Astrocyte of the spinal cord (primary cell): ENCODE results near the gene LRRC75B.
A peak's percentile ranks its signal among the peaks of the same experiment; 100 is the strongest.

Experiments
- DNase-seq: peaks from one replicate; pipeline ENCODE4 v3.0.0; 2011; ENCODE audit warnings: low read depth, low spot score
- H3K4me3 ChIP-seq: 2 replicates; pipeline ENCODE4 v1.5.1; 2011; ENCODE audit warnings: low read depth, mild to moderate bottlenecking, low read length, moderate library complexity
- in situ Hi-C: cut with HindIII; loops from 2 replicates; pipeline ENCODE4 v1.10.0; 2017; ENCODE audit warnings: low sequenced_read_pairs
- TF ChIP-seq, protein P1 (sequence below): IDR thresholded peaks from 2 replicates; pipeline ENCODE4 v1.5.1; 2012; ENCODE audit warnings: low read depth, mild to moderate bottlenecking, low read length, inconsistent platforms

LRRC75B gene

DNA sequence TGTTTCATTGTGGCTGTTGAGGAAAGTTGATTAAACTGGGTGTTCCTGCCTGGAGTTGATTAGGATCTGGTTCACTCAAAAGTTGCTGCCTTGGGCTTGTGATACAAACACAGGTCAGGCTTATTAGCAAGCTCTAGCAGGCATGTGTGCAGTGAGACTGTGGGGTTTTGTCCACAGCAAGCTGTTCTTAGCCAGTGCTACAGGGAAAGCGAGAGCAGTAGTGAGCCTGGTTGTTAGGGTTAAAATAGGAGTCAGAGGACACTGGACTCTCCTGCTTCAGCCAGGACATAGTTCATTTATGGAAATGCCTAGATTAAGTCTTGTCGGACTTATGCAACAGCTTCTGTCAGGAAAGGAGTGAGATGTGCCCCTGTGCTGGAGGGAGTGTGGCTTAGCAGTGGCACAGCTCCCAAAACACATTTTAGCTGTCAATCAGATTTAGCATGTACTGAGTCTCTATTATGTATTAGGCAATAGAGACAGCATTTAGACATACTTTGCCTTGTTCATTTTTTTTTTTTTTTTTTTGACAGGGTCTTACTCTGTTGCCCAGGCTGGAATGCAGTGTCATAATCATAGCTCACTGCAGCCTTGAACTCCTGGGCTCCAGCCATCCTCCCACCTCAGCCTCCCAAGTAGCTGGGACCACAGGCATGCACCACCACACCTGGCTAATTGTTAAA lies 28.4 kb downstream of the LRRC75B start:
- no peak for DNase-seq
- no peak overlapping the region for H3K4me3 ChIP-seq
- TF ChIP-seq, protein P1, sequence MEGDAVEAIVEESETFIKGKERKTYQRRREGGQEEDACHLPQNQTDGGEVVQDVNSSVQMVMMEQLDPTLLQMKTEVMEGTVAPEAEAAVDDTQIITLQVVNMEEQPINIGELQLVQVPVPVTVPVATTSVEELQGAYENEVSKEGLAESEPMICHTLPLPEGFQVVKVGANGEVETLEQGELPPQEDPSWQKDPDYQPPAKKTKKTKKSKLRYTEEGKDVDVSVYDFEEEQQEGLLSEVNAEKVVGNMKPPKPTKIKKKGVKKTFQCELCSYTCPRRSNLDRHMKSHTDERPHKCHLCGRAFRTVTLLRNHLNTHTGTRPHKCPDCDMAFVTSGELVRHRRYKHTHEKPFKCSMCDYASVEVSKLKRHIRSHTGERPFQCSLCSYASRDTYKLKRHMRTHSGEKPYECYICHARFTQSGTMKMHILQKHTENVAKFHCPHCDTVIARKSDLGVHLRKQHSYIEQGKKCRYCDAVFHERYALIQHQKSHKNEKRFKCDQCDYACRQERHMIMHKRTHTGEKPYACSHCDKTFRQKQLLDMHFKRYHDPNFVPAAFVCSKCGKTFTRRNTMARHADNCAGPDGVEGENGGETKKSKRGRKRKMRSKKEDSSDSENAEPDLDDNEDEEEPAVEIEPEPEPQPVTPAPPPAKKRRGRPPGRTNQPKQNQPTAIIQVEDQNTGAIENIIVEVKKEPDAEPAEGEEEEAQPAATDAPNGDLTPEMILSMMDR: no peak
- in situ Hi-C loops: no loop called here

DNA sequence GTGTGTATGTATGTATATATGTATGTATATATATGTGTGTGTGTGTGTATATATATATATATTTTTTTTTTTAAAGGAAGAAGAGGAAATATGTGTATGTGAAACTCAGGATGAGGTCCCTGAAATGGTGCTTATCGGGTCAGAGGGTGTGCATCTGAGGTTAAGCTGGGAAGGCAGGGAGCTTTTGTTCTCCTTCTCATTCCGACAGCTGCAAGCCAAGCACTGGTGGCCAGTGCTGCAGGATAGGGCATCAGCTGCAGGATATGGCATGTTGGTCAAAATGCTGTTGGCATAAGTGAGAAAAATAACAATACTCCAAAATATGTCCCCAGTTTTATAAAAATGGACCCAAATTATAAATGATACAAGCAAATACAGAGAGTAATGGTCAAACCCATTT lies 29.6 kb downstream of the LRRC75B start:
- in situ Hi-C loops: no loop called here
- DNase-seq: no peak
- no peak overlapping the region for H3K4me3 ChIP-seq
- TF ChIP-seq, protein P1: no peak

DNA sequence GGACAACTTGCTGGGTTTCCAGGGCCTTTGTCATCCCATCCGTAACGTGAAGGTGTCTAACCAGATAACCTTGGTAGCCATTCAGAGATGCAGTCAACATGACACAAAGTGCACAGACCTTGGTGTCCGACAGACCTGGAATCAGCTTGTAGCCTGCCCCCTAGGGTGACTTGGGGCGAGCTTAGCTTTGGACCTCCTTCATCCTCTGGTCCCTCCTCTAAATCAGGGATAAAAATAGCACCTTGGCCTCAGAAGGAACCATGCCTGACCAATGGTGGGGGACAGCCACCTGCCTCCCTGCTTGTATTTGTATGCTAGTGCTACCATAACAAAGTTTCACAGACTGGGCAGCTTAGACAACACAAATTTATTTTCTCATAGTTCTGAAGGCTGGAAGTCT lies 33.4 kb downstream of the LRRC75B start:
- DNase-seq: no peak
- TF ChIP-seq, protein P1: no peak
- no peak overlapping the region for H3K4me3 ChIP-seq
- in situ Hi-C loops: no loop called here

DNA sequence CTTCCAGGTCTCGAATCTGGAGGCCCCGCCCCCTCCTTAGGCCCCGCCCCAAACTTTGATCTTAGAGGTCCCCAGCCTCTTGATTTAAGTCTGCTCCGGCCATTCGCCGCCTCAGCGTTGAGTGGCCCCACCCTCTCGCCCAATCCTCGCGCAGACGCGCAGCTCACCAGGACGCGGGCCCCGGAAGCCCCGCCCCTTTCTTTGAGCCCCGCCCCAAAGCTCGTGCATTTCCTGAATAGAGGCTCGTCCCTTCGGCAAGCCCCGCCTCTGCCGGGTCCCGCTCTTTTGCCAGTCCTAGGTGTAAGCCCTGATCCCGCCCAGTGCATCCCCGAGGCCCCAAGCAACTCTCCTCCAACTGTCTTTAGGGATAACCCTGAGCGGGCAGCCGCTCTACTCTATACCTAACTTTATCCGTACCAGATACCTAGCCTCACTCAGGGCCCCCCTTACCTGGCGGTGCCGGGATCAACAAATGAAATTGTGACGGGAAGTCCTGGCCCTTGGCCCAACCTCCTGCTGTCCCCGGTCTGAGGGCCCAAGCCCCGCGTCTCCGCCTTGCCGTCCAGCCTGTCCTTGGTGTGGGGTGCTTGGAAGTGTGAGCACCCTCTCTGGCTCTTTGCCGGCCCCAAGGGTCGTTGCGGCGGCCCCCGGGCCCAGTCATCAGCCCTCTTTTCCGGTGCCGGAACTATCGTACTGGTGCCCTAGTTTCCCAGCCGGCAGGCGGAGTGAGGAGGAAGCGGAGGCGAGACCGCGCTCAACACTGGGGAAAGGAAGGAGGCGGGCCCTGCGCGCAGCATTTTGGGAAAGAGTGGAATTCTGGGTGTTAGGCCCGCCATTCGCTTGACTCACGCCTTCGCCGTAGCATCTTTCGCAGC lies 37.5 kb downstream of the LRRC75B start, which contains the start of gene SNRPD3:
TSS of gene SNRPD3 (plus strand) at position 835 of the 875 bp plus-strand sequence. CDS start 1,676 bp downstream, outside the sequence.
- DNase-seq: peak; percentile 99
- H3K4me3 ChIP-seq: peak within 1 kb of the TSS; percentile 74
- in situ Hi-C loops: no loop called here
- TF ChIP-seq, protein P1: no peak

DNA sequence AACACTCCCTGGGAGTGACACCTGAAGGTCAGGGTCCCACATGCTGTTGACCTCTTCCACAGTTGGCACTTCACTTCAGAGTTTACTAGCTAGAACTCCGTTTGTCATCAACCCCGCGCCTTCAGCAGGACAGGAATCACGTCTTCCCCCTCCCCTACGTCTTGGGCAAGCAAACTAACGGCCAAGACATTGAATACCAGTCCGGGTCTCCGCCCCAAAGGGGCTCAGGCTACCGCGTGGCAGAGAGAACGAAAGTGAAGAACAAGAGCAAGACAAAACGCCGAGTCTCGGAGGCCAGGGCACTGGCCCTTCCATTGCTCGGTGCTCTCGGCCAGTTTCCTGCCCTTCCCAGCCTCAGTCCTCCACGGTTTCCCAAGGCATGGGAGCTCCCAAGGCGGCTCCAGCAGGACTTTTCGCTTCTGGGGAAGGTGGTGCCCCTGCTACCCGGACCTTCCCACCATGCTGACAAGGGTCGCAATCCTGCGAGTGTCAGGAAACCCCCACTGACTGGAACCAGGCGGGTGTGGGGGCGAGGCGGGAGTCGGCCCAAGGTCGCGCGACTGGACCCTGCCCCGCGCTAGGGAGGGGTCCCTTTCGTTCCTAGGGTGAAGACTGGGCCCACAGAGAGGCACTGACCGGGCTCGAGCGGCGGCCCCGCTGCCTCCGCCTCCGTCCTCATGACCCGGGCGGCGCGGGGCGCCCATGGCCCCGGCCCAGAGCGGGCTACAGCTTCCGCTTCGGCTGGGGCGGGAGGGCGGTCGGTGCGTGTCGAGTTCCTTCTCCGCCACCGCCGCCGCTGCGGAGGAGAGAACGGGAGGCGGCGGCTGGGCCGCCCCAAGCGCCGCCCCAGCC lies 38.3 kb downstream of the LRRC75B start, which contains the start of gene GUCD1:
TSS of gene GUCD1 (minus strand) at position 826 of the 852 bp plus-strand sequence. CDS start at position 679, 147 bp downstream.
- in situ Hi-C loops: no loop called here
- TF ChIP-seq, protein P1: no peak
- peak; percentile 27 for DNase-seq
- peak within 1 kb of the TSS; percentile 74 for H3K4me3 ChIP-seq
